Gastrocnemius medialis (tissue), 4 donors: ENCODE data around the gene NXN. TPM values are rescaled to one million over a fixed set of nuclear protein-coding genes. Genes with fewer than 3 reads are reported as not detected.
A peak's percentile ranks its signal among the peaks of the same experiment; 100 is the strongest.

Experiments
- ATAC-seq, 2 donors: fragments of 150-250 bp; one replicate each; pipeline ENCODE4 v1.9.1; 2016
- DNase-seq, 2 donors: peaks; one replicate each; pipeline ENCODE4 v3.0.0-alpha.2; 2019
- H3K27ac ChIP-seq, 4 donors: fragments of 200-600 bp; sonication (generic); 1 replicate in 1 of 4; 2 replicates in 3 of 4; pipeline ENCODE4 v1.5.1; 2016 to 2018; ENCODE audit warnings: mild to moderate bottlenecking in 2 of 4, moderate library complexity in 1 of 4
- H3K27me3 ChIP-seq, 3 donors: fragments of 200-600 bp; sonication (generic) in 2 of 3; 1 replicate in 1 of 3; 2 replicates in 2 of 3; pipeline versions ENCODE4 v1.5.1 to v1.6.0; 2016 to 2019; ENCODE audit warnings: mild to moderate bottlenecking in 1 of 3, moderate library complexity in 1 of 3
- H3K36me3 ChIP-seq, 2 donors: fragments of 200-600 bp; sonication (generic) in 1 of 2; one replicate each; pipeline ENCODE4 v1.5.1; 2017 to 2018
- H3K4me1 ChIP-seq, 2 donors: fragments of 200-600 bp; sonication (generic) in 1 of 2; one replicate each; pipeline ENCODE4 v1.5.1; 2016 to 2017; ENCODE audit warnings: mild to moderate bottlenecking in 2 of 2
- H3K4me3 ChIP-seq, 4 donors: fragments of 200-600 bp; sonication (generic) in 3 of 4; 1 replicate in 1 of 4; 2 replicates in 3 of 4; pipeline ENCODE4 v1.5.1; 2016 to 2019; ENCODE audit warnings: mild to moderate bottlenecking in 2 of 4
- H3K9me3 ChIP-seq, 3 donors: fragments of 200-600 bp; sonication (generic) in 2 of 3; 1 replicate in 1 of 3; 2 replicates in 2 of 3; pipeline ENCODE4 v1.5.1; 2016 to 2019
- CTCF ChIP-seq, 5 experiments: fragments of 450-650 bp in 3 of 5; fragments of 200-600 bp in 2 of 5; sonication (generic) in 2 of 5; IDR thresholded peaks in 4 of 5; conservative IDR thresholded peaks in 1 of 5; 1 replicate in 4 of 5; 2 replicates in 1 of 5; pipeline ENCODE4 v1.5.1; 2016 to 2019; ENCODE audit warnings: antibody characterized with exemption in 5 of 5, mild to moderate bottlenecking in 3 of 5, moderate library complexity in 3 of 5
- POLR2A ChIP-seq, 2 donors: fragments of 450-650 bp; IDR thresholded peaks; one replicate each; pipeline ENCODE4 v1.6.1; 2017; ENCODE audit warnings: antibody characterized with exemption in 2 of 2, mild to moderate bottlenecking in 2 of 2, moderate library complexity in 2 of 2
- in situ Hi-C, 4 donors: fragments of 200-750 bp; cut with MboI; loops; one replicate each; pipeline versions ENCODE4 v1.15.0 to v1.8.0; 2017; ENCODE audit warnings: low sequenced_read_pairs in 4 of 4
- intact Hi-C: fragments of 100-400 bp; cut with DNase I; formaldehyde crosslinking; loops from one replicate; pipeline ENCODE4 v1.15.1; 2023; ENCODE audit warnings: low total_unique reads
- total RNA-seq, 4 donors: library from RNA; depleted of rRNA; stranded (reverse); fragments of >200 nt; gene quantifications; one replicate each; pipeline versions ENCODE4 v1.1.0 to v1.2.3, GENCODE V29; 2016

The NXN gene
- total RNA-seq, 4 donors from 2014 or later = 55.6 to 86.4 (median 62.7) TPM

GRCh38 chr17:819251-819650 is 160.3 kb downstream of the NXN start:
- intact Hi-C loops = no loop called here
- DNase-seq (no peak), ATAC-seq (no peak)
- TF ChIP-seq CTCF (IDR thresholded peaks at IDR 0.05 in 4 of 5, conservative IDR thresholded peaks at IDR 0.05 in 1 of 5) = no peak
- TF ChIP-seq POLR2A (IDR thresholded peaks at IDR 0.05) = no peak
- Histone ChIP-seq H3K4me3 (no peak overlapping the region), H3K27ac (no peak overlapping the region), H3K27me3 (no peaks in the 10 kb centered on the region), H3K36me3 (peaks cover 0 to 35% of the 10 kb centered on the region in 2 donors), H3K4me1 (peaks cover 4 to 5% of the 10 kb centered on the region in 2 donors), H3K9me3 (no peaks in the 10 kb centered on the region)
- in situ Hi-C loops = no loop called here

GRCh38 chr17:814371-814770 is 165.2 kb downstream of the NXN start:
- intact Hi-C loops = loop anchor here (5.0 kb wide), 1 partner anchor 88 kb away; no protein-coding TSS in a partner anchor
- no peak overlapping the region for H3K4me3 ChIP-seq
- DNase-seq (no peak), ATAC-seq (peak; percentile 20 to 37)
- H3K4me1 ChIP-seq = peaks cover 5 to 9% of the 10 kb centered on the region in 2 donors
- peaks cover 0 to 12% of the 10 kb centered on the region in 2 donors for H3K36me3 ChIP-seq
- in situ Hi-C loops = no loop called here
- peak overlapping the region; percentile 85 to 89 (median 86) for H3K27ac ChIP-seq
- no peaks in the 10 kb centered on the region for H3K9me3 ChIP-seq
- H3K27me3 ChIP-seq = no peaks in the 10 kb centered on the region
- no peak for TF ChIP-seq CTCF (IDR thresholded peaks at IDR 0.05 in 4 of 5, conservative IDR thresholded peaks at IDR 0.05 in 1 of 5)
- no peak for TF ChIP-seq POLR2A (IDR thresholded peaks at IDR 0.05)

- intact Hi-C loops (loop anchor here (1.0 to 5.0 kb wide), 2 partner anchors 57 to 90 kb away; no protein-coding TSS in a partner anchor), in situ Hi-C loops (no loop called here)
- Histone ChIP-seq H3K27ac (peak overlapping the region; percentile 85 to 89 (median 86)), H3K9me3 (no peaks in the 10 kb centered on the region), H3K36me3 (peaks cover 0 to 6% of the 10 kb centered on the region in 2 donors), H3K4me3 (no peak overlapping the region), H3K4me1 (peaks cover 5 to 9% of the 10 kb centered on the region in 2 donors), H3K27me3 (no peaks in the 10 kb centered on the region)
- DNase-seq = no peak
- ATAC-seq = no peak
- TF ChIP-seq CTCF (IDR thresholded peaks at IDR 0.05 in 4 of 5, conservative IDR thresholded peaks at IDR 0.05 in 1 of 5) = no peak
- no peak for TF ChIP-seq POLR2A (IDR thresholded peaks at IDR 0.05)
Measured at GRCh38 chr17:812638-813204, 166.9 kb downstream of the NXN start.

- Histone ChIP-seq H3K4me3 (no peak overlapping the region), H3K36me3 (peaks cover 0 to 6% of the 10 kb centered on the region in 2 donors), H3K27me3 (no peaks in the 10 kb centered on the region), H3K4me1 (peaks cover 5 to 9% of the 10 kb centered on the region in 2 donors), H3K27ac (no peak overlapping the region), H3K9me3 (no peaks in the 10 kb centered on the region)
- DNase-seq (no peak), ATAC-seq (no peak)
- TF ChIP-seq CTCF (IDR thresholded peaks at IDR 0.05 in 4 of 5, conservative IDR thresholded peaks at IDR 0.05 in 1 of 5) (no peak), POLR2A (IDR thresholded peaks at IDR 0.05) (no peak)
- in situ Hi-C loops = no loop called here
- intact Hi-C loops = loop anchor here (5.0 kb wide), 1 partner anchor 91 kb away; no protein-coding TSS in a partner anchor
Measured at GRCh38 chr17:811051-811784, 168.4 kb downstream of the NXN start.
